SIG-M5 (cell line): ENCODE results near the gene WLS.
"Not testable (repeated sequence)": the region's sequence is repeated elsewhere in the genome, so short reads cannot be mapped to it uniquely, and the experiment has no call there.

Experiments used
- DNase-seq: peaks from one replicate; lab custom pipeline; 2025; lab: John Stamatoyannopoulos, UW

Gene WLS

DNA sequence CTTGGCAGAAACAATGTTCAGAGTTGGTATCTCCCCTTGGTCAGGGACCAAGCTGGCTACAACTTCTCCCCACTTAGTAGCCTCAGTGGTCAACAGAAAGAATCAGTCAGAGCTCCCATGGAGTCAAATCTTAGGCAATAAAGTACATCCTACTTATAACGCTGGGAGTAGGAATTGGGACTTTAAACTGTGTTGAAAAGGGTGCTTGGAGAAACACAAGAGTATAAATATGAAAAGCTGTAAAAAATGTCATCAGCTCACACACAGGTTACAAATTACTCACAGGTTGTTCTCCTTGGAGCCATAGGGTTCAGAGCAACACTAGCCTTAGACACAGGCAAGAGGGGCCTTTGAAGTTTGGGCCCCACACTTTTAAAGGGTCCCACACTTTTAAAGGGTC is 67.4 kb downstream of the WLS start:
- no peak for DNase-seq

DNA sequence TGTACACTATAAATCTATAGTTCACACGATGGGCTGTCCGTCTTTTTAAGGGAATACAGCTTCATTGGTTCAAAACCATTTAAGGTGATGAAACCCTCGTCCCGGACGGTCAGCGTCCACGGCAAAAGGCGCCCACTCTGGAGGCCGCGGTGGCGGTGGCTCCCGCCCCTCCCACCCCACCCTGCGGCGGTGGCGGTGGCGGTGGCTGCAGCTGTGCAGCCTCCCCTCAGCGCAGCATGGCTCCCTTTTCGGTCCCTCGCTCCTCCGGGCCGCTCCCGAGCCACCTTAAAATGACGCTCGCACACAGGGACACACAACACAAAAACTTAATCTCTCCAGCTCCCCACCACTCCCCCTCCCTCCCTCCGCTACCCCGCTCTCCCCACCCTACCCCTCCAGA is 69.1 kb downstream of the WLS start:
- no peak for DNase-seq

DNA sequence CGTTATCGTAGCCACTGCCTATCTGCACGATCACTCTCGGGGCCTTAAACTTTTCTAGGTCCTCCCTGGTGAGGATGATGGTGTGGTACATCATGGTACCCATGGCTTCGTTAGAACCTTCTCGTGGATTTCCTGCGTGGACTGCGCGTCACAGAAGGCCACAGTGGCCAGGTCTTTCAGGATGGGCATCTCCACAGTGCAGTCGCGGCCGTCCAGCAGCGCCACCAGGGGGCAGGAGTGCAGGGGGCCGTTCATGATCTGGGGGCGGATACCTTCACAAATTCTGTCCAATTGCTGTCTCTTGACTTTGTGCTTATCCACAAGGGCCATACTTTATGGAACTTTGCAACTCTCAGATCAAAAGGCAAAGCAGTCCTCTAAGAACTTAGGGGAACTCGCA is 69.6 kb downstream of the WLS start:
- DNase-seq: no peak

DNA sequence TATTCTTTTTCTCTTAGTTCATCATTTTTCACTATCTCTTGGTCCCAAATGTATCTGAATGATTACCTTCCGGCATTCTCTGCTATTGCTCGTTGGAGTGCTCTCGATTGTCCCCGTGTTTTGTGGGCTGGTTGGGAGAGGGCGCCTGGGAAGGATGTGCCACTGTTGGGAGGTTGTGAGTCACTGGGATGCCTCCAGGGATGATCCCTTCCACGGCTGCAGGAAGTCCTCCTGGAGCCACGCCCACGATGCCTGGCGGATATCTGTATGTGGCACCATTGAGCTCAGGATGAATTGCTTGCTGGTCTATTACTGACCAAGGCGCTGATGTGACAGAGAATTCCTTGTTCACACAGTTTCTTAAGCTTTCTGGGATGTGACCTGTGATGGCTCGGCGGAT is 70.7 kb downstream of the WLS start:
- not testable (repeated sequence) for DNase-seq

DNA sequence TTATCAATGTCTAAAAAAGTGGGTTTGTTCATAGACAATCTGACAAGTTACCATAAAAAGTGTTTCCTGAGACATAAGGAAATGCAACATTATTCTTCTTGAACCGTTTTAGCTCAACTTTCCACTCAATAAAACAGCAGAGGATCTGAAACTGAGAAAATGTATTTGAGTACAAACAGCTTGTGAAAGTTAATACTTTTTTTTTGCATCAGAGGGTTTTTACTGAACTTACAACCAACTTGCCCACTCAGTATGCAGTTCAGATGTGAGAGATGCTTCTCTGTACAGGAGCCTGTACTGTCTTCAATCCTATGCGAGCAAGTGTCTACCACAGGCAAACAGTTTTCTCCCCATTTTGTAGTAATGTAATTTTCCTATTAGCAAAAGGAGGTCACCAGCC is 71.4 kb downstream of the WLS start:
- not testable (repeated sequence) for DNase-seq

DNA sequence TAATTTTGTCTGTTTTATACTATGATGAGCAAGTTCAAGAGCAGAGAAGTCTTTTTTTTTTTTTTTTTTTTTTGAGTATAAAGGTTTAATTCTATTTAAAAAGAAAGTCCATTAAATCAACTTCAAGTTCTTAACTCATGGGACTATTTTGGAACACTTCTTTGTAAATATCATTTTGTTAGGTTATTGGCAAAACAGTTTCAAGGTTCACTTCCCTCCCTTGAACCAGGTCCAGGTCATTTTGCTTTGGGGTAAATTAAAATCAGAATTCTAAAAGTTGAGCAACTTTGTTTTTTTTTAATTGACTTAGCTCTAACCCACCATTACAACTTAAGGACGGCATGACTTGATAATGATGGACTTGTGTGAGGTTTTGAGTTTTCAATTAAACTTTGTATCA is 72.3 kb downstream of the WLS start:
- DNase-seq: no peak

DNA sequence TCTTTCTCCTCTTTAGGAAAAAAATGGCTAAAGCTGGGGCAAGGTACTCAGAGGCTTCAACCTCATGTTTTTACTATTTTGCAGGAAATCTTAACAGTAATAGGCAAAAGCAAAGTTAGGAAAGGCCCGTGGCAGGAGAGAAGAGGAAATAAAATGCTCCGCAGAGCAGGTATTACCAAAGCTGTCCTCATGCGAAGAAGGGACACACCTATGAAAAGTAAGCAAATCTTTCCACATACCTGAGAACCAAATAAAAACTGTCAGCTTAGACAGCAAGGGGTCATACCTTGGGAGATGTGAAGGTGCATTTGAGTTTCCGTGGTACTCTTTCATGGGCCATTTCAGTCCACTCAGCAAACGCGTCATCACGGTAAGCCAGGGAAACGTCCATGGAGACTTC is 73.5 kb downstream of the WLS start:
- DNase-seq: no peak

DNA sequence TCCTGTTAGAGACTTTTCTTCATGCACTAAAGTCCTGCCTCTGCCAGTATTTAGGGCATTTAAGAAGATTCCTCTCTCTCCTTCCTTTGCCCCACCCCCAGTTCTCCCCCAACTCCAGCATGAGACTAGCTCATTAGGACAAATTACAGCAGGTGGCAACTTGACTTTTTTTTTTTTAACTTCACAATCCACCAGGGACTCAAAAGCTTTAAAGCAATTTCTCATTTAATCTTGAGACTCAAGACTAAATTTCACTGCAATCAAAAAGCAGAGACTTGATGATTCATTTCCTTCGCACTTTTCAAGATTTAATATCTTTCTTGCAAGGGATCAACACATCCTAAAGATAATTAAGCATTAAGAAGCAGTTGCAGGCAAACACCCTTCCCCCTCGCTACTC is 74.9 kb downstream of the WLS start:
- no peak for DNase-seq

DNA sequence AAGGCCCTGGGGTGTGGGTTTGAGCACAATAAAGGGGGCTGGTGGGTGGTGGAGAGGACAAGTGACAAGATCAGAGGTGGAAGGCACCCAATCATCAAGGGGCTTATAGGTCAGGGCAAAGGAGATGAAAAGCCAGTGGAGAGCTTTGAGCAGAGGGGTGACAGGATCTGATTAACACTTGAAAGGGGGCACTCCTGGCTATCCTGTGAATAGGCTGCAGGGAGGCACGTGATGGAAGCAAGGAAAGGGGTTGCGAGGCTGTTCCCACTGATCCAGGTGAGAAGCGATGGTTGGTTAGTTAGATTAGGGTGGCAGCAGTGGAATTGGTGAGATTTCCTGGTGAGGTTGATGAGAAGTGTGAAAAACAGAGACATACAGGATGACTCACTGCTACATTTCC is 80.6 kb downstream of the WLS start:
- no peak for DNase-seq

DNA sequence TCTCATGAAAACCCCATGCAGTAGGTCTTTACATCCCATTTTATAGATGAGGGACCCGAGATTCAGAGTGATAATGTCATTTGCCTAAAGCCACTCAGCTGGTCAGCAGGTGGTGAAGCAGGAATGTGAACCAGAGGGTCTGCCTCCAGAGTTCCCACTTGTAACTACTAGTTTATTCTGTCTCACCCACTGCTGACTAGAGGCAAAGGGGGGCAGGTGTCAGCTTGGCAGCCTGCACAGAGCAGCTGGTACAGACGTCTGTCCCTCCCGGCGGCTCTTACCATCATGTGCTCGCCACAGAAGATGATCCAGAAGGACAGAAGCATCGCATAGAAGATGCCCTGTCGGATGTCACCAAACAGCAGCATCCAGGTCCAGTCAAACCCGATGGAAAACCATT is 82.4 kb downstream of the WLS start:
- no peak for DNase-seq

DNA sequence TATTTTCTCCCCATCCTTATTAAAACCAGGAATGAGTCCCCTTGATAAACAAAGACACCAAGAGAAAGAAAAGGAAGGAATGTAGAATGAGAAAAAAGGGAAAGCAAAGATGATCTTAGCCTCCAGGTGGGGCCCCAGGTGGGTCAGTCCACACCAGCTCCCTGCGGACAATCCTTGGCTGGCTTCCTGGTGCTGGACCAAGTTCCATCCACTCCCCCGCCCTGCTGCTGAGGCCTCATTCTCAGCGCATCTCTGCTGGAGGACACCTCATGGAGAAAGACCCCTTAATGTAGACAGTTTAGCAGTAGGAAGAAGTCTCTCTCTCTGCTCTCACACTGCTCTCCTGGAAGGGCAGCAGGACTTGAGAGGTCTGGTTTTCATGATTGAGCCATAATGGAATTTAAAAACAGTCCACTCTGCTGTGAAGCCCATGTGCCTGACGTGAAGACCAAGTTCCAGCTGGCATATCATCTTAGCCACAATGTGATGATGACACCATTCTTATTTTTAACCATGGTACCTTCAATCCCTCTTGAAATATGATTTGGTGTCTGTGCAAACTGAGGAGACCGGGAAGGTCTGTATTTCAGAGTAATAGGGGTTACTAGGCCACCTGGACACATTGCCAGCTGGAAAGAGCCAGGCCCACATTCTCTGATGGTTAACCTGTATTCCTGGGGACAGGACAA is 83.1 kb downstream of the WLS start:
- DNase-seq: no peak

DNA sequence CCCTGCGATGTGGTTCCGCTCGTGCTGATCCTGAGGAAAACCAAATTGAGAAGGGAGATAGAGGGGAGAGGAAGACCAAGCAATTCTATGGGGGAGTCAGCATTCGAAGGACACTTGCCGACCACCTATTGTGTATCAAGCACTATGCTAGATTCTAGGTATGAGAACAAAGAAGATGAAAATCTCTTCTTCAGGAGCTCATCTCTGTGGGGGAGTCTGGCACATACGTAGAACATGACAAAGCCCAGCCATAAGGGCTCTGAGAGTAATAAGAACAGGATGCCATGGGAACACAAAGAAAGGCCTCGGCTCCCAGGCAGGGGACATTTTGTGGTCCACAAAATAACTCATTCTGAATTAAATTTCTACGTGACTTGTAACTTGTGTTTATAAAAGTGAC is 83.7 kb downstream of the WLS start:
- no peak for DNase-seq

DNA sequence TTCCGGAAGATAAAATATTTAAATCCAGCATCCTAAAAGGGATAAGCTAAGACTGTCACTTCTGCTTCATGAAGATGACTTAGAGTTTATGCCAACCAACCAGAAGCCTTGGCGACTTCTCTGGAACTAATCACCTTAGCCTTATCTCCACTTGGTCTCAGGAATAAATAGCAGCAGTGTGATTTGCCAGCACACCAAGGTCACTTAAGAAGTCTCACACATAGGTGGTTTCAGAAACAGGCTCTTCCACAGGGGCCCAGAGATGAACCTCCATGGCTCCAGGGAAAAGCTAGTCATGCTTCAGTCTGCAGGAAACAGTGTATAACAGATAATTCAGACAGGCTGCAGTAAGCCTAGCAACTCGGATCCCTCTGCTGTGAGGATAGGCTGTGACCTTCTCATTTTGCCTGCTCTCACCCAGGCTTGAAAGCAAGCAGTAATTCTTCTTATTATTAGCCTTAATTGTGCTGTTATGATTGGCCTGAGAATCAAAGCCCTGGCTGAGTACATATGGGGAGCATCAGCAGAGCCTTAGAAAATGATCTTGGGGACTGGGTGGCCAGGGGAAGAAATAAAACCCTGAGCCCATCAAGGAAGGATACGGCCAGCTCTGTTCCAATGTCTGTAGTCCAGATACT is 84.7 kb downstream of the WLS start:
- no peak for DNase-seq

DNA sequence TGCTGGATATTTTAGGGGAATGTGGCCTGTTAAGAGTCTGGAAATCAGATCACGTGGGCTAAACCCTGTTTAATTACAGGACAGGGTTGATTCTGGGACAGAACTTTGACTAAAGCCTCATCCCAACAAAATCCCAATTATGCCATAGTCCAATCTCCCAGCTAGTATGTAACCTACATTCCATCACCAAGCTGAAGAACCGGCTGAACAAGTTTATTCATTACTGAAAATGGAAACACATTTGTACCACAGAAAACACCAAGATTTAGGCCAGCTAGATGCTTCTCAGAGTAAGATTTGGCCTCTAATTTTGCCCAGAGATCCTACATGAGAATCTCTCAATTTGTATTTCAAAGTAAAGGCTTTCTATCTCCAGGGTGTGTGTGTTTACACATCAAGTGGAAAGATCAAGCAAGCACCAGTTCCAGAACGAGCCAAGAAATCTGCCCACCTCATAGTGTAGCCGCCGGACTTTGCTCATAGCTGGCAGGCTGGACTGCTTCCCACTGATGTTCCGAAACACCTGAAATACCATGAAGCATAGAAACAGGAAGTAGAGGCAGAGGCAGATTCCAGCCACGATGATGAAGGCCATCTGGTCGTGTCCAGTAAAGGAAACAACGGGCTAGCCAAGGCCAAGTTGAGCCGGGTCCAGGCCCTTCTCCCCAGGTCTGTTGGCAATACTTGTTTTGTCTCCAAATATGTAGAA is 86.8 kb downstream of the WLS start:
- DNase-seq: no peak

DNA sequence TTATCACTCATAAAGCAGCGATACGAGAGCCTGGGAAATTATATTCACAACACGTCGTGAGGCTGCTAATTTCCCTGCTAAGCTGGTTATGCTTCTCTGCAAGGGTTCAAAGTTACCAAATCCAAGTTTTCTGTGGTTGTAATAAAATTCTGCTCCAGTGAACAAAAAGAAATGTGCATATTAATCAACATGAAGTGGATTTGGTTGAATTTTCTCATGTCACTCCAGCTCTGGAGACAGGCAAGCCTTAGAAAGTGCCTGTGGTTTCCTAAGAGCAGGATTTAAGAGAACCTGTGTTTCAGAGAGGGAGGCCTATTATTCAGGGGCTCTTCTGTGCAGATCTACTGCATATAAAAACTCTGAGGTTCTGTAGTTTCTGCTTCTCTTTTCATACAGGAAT is 87.5 kb downstream of the WLS start:
- no peak for DNase-seq

DNA sequence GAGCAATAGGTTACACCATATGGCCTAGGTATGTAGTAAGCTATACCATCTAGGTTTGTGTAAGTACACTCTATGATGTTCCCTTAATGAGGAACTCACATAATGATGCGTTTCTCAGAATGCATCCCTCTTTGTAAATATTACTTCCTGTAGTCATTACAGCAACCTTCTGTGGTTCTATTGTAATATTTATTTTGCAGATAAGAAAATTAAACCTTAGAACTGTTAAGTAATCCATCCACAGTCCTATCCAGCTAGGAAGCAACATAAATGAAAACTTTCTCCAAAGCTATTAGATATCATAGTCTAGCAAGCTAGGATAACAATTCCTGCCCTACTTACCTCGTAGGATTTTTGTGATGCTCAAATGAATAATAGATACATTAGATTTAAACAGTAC is 88.7 kb downstream of the WLS start:
- no peak for DNase-seq

DNA sequence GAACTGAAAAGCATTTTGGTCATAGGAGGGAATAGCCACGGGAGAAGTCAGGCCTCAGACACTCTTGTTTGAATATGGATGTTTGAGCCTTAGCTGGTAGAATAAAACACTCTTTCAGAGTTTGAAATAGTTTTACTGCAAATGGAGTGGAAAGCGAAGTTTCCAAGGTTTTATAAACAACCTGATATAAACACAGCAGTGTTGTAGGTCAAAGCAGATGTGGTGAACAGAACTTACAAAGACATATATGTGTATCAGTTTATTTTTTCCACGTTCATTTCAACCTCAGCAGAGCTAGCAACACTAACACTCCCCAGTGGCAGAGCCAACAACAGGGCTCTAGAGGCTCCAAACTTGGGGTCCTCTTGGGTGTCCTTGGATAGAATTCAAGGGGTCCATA is 89.9 kb downstream of the WLS start:
- DNase-seq: no peak

DNA sequence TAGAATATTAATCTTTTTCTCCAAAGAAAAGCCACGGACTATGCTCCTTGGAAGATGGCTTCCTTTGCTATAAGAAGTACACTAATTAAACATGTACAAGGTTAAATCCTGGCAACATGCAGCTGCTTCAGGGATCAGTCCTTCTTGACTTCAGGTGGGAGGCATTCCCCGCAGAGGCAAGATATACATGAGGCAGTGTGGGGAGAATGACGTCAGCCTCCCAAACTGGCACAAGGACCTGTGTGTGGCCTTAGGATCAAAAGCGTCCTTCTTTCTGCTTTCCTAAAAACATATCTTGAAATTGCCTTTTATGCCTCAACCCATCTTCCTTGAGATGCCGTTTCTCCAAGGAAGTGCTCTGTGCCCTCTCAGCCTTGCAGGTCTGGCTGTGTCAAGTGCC is 90.3 kb downstream of the WLS start:
- no peak for DNase-seq

DNA sequence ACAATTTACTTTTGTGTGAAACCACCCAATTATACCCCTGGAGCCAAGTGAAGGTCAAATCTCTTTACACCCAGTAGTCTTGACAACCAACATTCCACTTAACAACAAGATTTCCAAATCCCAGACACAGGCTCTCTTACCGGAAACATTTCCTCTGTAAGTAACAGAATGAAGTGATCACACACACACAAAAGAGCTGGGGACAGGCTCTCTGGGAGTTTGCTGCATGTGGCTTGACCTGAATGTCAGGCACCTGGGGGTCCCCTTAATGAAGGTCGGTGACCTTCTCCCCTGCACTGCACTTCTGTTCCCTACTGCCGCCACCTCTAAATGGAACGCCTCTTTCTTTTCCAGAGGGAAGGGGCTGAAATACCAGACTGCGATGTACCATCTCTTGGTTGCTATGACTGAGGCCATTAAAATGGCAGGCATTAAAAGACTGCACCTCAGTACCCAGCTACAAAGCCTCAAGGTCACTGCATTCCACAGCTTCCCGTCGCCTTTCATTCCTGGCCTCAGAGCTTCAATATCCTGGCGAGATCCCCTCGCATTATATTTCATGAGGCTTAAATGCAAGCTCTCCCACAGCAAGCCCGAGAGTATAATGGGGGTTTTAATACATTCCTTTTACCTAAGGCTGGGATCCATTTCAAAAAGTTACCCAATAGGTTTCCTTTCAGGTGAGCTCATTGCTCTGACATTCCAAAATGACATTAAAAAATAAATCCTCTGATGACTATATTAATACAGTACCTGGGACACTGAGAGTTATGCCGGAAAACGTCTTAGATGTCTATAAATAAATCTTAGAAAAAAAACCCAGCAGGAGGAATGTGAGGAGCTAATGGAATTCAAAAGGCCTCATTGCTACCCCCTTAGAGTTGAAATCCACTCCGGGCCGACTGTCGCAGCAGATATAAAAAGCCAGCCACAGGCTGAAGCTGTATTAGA is 91.0 kb downstream of the WLS start:
- no peak for DNase-seq

DNA sequence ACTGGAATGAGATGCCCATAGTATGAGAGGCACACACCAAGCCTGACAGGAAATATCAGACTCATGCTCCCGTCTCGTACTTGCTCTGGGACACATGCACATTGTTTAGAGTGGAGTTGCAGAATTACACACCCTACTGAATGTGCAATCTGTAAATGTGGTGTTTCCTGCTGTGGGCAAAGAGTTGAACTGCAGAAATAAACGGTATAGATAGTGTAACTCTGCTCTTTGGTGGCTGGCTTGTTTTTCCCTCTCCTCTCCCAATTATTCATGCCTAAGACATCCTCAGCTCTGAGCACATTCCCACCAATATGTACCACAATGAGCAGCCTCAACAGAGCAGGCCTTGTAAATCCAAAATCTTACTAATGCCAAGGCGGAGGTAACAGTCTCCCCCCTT is 91.8 kb downstream of the WLS start:
- no peak for DNase-seq

DNA sequence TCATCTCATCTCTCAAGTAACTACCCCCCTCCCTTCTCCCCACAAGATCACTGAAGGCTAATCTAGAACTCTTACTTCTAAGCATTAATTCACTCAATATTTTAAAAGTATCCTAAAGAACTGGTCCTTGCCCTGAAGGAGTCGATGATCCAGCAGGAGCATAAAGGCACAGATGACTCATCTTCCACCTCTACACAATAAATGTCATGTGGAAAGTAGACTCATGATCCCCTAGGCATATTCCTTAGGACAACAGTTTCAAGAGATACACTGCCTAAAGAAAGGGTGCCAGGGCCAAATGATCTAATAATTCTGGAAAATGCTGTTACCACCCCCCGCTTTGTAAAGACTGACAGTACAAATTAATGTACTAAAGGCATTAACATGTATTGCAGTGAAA is 96.1 kb downstream of the WLS start:
- DNase-seq: no peak

DNA sequence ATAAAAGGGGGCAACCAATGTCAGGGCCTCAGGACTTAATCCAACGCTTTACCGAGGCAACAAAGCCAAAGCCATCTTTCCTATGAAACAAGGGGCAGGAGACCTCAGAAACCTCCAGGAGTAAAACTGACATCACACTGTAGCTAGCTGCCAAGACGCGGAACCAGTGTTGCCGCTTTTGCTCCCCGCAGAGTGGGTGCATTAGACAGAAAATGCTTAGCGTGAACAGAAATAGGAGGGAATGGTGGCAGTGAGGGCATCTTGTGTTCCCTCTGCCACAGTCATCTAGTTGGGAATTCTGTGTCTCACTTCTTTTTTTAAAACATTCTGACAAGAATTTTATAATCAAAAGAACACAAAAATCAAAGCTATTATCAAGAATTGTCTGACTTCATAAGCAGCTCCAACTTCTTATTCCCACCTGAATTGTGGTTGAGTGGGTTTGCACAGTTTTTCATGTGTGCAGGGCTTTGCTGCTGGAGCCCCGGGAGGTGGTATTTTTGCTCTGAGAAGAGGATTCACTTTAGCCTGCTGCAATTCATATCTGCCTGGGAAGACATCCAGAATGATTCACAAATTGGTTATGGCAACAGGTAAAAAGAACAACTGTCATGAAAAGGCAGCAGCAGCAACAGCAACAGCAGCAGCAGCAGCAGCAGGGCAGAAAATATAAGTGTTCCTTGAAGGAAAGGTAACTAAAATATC is 99.7 kb downstream of the WLS start:
- no peak for DNase-seq
